ENCODE results near the gene GLI3. TPM values are rescaled to one million over a fixed set of nuclear protein-coding genes. Genes with fewer than 3 reads are reported as not detected.

Gene GLI3
- total RNA-seq, 1 experiment from 2014 or later: 45.0 TPM

DNA sequence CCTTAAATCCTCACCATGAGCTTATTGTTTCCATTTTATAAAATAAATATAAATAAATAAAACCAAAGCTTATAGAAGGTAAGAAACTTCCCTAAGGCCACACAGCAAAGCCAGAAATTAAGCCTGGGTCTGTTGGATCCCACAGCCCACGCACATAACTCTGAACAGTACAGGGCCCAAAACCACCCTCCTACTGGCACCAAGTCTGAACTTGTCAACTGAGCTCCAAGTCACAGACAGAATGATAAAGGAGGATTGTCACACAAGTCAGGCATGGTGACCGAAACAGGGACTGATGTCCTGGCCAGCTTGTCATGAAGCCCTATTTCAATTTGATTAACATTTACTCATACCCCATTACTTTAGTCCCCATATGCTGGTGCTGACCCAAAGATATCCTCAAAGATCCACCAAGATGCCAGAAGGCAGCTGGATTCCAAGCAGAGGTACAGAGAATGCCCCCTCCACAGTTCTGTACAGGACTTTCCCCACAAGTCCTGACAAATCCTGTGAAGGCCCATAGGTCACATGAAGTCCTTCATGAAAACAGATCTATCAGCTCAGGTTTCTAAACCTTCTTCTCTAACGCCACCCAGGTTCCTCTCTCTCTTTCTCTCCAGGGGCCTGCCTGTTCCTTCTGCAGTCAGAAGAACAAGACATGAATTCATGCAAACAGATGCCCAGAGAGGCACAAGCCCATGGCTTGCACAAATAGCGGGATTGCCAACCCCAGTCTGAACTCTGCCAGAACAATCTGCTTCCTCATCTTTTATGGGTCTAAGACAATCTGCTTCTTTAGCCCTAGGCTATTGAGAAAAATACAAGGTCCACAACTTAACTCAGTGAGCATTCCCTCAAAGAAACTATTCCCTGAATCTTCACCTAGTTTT, 60.9 kb downstream of the GLI3 start:
- H2BK15ac ChIP-seq (ENCODE audit: low read depth, low read length): no peak overlapping the region
- H3K27ac ChIP-seq (ENCODE audit: insufficient read length, low read depth, low read length): no peak overlapping the region
- no CpG with 5 or more reads among the region's 4 CpGs for WGBS (ENCODE audit: extremely low coverage, insufficient read length, low lambda C conversion rate)
- H3K27me3 ChIP-seq (ENCODE audit: insufficient read depth, low read length): no peaks in the 10 kb centered on the region
- H2BK5ac ChIP-seq (ENCODE audit: insufficient read length, low read length): no peak overlapping the region
- H3K23ac ChIP-seq (ENCODE audit: insufficient read length, low read depth, low read length): no peak overlapping the region
- no peaks in the 10 kb centered on the region for H4K20me1 ChIP-seq (ENCODE audit: control insufficient read depth, insufficient read depth, insufficient read length)
- no peak overlapping the region for H3K56ac ChIP-seq (ENCODE audit: insufficient read length, low read depth, low read length)
- no peak overlapping the region for H2BK20ac ChIP-seq (ENCODE audit: low read depth, low read length, poor library complexity, severe bottlenecking)
- peaks cover 9 to 17% of the 10 kb centered on the region in 2 experiments; a peak in 3 of 4 replicates for H3K4me1 Mint-ChIP-seq
- H2BK120ac ChIP-seq (ENCODE audit: low read depth, low read length, poor library complexity, severe bottlenecking): no peak overlapping the region
- H3K23me2 ChIP-seq (ENCODE audit: insufficient read length, low read depth, low read length, poor library complexity, severe bottlenecking): no peaks in the 10 kb centered on the region
- no peak overlapping the region for H3K9ac ChIP-seq (ENCODE audit: extremely low read depth, insufficient read length, low read length)
- no peak for DNase-seq
- no peak overlapping the region for H3K4ac ChIP-seq (ENCODE audit: low read depth, low read length)
- peaks cover 15 to 18% (median 18%) of the 10 kb centered on the region in 3 experiments; a peak in 6 of 7 replicates for H3K36me3 Mint-ChIP-seq (ENCODE audit: insufficient read depth in 1 of 3, low read depth in 3 of 3)
- no peaks in the 10 kb centered on the region for H3K9me3 Mint-ChIP-seq
- no peaks in the 10 kb centered on the region for H3K4me1 ChIP-seq (ENCODE audit: insufficient read depth, low read length)
- H4K91ac ChIP-seq (ENCODE audit: insufficient read length, low read depth, low read length): no peak overlapping the region
- H3K14ac ChIP-seq (ENCODE audit: insufficient read depth, low read length): no peak overlapping the region
- no peak overlapping the region for H4K5ac ChIP-seq (ENCODE audit: insufficient read length, low read depth, low read length)
- no peaks in the 10 kb centered on the region for H3K79me1 ChIP-seq (ENCODE audit: insufficient read depth, low read depth, low read length, poor library complexity, severe bottlenecking)
- H3K4me2 ChIP-seq (ENCODE audit: insufficient read depth, insufficient read length, low read length): no peak overlapping the region
- H2AK5ac ChIP-seq (ENCODE audit: insufficient read length, low read length): no peak overlapping the region
- no peak overlapping the region for H4K8ac ChIP-seq (replicated peaks; ENCODE audit: insufficient read length, low read depth, low read length)
- H3T11ph ChIP-seq (ENCODE audit: low read length): no peak overlapping the region
- no peaks in the 10 kb centered on the region for H3K27me3 Mint-ChIP-seq (ENCODE audit: low read depth)
- H3K9me3 ChIP-seq (ENCODE audit: control insufficient read depth, low read depth, low read length): no peaks in the 10 kb centered on the region
- peak overlapping the region in 2 of 3 experiments; percentile 25 to 54; a peak in 3 of 7 replicates for H3K27ac Mint-ChIP-seq
- no peak overlapping the region for H3K18ac ChIP-seq (ENCODE audit: insufficient read length, low read depth, low read length)
- TF ChIP-seq, protein P1, sequence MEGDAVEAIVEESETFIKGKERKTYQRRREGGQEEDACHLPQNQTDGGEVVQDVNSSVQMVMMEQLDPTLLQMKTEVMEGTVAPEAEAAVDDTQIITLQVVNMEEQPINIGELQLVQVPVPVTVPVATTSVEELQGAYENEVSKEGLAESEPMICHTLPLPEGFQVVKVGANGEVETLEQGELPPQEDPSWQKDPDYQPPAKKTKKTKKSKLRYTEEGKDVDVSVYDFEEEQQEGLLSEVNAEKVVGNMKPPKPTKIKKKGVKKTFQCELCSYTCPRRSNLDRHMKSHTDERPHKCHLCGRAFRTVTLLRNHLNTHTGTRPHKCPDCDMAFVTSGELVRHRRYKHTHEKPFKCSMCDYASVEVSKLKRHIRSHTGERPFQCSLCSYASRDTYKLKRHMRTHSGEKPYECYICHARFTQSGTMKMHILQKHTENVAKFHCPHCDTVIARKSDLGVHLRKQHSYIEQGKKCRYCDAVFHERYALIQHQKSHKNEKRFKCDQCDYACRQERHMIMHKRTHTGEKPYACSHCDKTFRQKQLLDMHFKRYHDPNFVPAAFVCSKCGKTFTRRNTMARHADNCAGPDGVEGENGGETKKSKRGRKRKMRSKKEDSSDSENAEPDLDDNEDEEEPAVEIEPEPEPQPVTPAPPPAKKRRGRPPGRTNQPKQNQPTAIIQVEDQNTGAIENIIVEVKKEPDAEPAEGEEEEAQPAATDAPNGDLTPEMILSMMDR (conservative IDR thresholded peaks at IDR 0.05): no peak
- no peak overlapping the region for H2AFZ ChIP-seq (ENCODE audit: low read length)
- H3K79me2 ChIP-seq (ENCODE audit: insufficient read depth, low read length): no peaks in the 10 kb centered on the region
- H2BK12ac ChIP-seq (ENCODE audit: insufficient read length, low read depth, low read length): no peak overlapping the region
- no peak overlapping the region for H3K4me3 Mint-ChIP-seq
